Activated CD4-positive, alpha-beta T cell treated with anti-CD3 and anti-CD28 coated beads for 4 hours (primary cell): ENCODE results near the gene MAFF.

Experiments used
- DNase-seq, 2 donors: peaks; one replicate each; pipeline ENCODE4 v3.0.0-alpha.2; 2020

MAFF gene

DNA sequence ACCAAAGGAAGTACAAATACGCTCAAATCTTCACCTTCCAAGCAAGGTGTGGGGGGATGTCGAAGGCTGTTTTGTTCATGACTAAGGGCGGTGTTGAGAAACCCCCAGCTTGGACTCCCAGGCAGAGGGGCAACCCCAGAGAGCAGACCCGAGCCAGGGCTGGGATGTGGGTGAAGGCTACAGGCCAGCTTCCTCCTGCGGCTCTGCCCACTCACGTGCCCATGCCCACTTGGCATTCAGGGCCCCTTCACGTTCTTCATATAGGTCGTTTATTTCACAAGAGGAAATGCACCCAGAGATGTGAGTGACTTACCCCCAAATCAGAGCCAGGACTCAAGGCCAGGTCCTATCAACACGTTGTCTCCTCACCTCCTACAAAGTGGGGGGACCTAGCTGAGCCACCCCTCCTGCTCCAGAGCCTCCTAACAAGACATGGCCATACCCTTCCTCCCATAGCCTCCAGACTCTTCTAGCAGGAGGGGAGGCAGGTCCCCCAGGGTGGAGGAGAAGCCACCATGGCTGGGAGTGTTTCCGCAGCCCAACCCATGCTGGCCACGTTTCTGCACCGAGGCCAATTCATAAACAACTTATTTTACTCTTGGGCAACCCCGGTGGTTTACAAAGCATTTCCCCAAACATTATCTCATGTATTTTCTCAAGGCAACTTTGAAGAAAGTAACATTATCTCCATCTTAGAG, 49.0 kb downstream of the MAFF start:
- no peak for DNase-seq

DNA sequence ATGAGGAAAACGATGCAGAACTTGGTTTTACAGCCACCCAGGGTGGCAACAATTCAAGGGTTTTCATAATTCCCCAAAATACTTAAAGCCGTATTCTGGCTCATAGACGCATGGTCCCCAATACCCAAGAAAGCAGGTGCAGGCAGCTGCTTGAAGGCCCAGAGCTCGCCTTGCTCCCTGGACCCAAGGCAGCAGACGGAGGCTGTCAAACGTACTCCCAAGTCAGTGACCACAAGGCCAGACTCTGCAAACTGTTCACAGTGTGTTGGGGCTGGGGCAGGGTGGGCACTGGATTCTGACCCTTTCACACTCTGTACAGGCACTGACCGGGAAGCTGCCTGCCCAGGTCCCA, 49.5 kb downstream of the MAFF start:
- no peak for DNase-seq

DNA sequence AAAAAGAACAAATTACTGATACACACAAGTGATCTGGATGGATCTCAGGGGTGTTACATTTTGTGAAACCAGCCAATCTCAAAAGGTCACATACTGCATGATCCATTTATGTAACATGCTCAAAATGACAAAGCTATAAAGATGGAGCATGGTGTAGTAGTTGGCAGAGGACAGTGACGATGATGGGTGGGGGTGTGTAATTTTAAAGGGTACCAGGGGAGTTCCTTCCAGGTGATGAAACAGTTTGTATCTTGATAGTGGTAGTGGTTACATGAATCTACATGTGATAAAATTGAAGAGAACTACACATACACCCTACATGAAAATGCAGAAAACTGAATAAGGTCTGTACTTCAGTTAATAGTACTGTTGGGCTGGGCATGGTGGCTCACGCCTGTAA, 53.9 kb downstream of the MAFF start:
- DNase-seq: no peak

DNA sequence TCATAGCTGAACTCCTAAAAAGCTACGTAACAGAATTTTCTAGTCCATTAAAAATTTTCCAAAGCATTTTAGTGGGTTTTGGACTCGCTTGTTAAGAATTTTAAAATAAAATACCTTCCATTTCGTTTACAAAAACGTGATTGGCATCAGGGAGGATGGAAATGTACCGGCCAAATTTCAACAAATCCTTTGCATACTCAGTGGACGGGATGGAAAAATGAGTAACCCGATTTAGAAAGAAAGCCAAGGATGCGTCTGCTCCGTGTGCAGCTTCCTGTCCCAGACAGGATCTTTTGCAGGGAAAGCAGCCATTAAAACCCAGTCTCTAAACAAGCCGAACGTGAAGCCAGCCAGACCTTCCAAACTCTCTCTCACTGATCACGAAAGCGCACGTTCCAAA, 55.4 kb downstream of the MAFF start:
- DNase-seq: no peak

DNA sequence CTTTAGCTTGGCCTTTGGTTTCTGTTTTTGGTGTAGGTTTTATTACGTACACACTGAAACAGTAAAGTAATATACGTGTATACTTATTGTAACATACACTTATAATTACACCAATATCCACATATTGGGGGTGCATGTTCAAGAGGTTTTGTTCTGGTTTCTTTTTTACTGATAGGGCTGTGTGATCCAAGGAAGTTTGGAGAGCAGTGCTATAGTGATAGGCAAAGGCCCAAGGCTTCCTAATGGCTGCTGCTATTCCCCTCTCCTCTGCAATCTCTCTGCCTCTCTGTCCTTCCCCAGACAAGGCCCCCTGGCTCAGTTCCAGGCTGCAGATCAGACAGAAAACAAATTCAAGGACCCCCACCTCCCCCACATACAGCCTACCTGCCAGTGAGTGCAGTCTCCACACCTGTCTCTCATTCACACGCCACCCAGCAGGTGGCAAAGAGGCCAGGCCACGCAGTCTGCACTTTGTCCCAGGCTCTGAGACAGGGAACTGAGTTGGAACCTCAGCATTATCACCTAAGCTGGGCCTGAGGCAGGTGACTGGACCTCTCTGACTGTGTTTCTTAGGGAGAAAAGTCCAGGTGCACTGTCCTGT, 56.0 kb downstream of the MAFF start:
- no peak for DNase-seq

DNA sequence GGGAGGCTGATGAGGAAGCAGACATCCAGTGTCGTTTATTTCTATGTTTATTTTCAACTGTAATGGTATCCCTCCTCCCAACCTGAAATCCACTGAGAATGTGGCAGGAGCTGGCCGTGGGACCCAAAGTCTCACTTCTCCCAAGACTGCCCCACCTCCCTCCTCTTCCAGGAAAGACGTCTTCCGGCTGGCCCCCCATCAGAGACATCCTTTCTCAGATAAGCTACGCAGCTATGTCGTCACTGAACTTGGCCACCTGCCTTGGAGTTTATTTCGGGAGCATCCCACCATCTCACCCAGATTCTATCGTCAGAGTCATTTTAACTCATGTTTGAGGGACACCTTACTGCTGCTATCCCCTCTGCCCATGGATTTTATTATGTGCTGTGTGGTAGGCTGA, 57.1 kb downstream of the MAFF start:
- DNase-seq: no peak

DNA sequence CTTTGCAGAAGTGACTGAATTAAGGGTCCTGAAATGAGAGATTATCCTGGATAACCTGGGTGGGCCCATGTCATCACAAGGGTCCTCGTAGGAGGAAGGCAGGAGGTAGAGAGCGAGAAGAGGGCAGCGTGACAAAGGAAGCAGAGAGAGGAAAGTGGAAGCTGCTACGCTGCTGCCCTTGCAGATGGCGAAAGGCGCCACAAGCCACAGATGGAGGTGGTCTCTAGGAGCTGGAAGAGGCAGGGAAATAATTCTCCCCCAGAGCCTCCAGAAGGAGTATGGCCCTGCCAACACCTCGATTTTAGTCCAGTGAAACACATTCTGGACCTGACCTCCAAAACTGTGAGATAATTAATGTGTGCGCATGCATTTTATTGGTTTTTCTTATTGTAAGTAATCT, 57.6 kb downstream of the MAFF start:
- no peak for DNase-seq

DNA sequence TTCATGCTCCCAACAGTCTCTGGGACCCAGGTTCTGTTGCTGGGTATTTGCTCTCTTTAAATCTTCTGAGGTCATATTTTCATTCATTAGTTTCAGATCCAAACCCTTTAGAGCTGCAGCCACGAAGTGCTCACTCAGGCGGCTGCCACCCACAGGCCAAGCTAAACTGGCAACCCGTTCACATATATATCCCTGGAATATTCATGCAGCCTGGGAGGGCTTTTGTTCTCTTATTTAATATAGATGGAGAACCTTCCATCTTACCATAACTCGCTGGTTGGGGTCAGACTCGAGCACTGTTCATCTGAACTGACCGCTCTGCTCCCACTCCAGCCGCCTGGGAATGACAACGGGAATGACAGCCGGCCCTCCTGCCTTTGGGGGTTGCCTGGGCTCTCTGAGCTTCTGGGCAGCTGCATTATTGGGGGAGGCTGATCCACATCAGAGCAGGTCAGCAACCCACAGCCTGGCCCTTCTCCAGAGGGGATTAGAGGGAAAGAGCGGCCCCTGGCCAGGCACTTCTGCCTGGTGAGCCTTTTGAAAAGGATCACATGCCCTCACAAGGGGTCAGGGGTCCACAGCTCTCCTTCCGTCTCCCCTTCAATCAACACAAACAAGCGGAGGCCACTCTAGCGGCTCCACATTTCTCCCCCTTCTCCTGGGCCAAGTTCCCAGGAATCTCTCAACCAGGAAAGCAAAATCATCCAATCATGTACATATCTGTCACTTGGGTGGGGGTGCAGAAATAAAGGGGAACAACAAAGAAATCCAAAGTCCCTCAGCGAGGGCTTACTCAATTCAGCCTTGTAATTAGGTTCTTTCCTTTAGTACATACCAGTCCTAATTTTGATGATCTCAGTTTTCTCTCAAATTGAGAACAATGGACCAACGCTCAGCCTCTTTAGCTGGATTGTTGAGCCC, 59.2 kb downstream of the MAFF start:
- DNase-seq: no peak

DNA sequence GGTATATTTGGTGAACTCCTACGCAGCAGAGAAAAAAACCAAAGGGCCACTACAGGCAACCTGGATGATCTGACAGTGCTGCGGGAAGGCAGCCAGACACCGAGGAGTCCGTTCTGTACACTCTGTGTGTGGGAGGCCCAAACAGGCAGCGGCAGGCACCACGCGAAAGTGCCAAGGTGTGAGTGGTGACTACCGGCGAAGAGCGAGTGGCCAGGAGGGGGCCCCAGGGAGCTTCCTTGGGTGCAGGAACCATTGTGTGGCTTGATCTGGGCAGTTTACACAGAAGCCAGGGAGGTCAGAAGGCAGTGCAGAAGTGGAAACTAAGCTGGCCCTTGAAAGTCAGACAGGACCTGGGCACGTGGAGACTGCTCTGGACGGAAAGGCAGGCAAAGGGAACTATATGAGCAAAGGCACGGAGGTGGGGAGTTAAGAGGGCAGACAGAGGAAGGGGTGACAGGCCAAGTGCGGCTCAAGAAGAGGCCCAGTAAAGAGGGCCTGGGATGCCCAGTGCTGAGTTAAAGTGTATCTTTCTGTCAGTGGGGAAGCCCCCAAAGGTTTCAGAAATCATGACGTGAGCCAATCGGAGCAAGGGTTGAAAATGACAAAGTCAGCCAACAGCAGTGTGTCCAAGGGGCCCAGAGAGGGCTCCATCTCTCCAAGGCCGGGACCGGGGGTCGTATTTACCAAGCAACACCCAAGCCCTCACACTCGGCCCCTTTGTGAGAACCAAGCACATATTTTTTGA, 60.4 kb downstream of the MAFF start:
- peak; percentile 34 to 45 for DNase-seq

DNA sequence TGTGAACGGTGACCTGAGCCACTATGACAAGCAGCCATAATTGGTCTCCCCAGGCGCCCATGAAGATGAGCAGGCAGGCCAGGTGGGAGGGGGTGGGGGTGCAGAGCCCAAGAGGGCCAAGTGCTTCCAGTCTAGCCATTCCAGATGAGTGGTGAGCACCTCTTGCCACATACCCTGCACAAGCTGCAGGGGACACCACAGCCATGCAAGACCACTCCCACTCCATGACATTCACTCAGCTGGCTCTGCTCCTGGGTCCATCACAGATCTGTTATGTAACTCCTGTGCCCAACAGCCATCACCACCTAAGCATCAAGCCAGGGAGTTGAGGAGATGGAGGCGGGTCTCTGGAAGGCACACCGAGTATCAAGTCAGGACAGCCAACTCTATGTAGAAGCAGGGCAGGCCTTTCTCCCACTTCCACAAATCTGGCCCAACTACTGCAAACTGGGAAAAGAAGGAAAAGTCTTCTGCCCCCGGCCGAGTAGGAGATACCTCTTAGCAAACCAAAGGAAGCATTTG, 62.6 kb downstream of the MAFF start:
- DNase-seq: no peak
